SK-N-SH treated with all-trans-retinoic acid at 6 μM for 48 hours (cell line): ENCODE results near the gene ASIC3.
A peak's percentile ranks its signal among the peaks of the same experiment; 100 is the strongest.
"Not testable (repeated sequence)": the region's sequence is repeated elsewhere in the genome, so short reads cannot be mapped to it uniquely, and the experiment has no call there.

ENCODE experiments used
- ATAC-seq: fragments of 200-7000 bp; cut with Tn5 transposase; 3 replicates; pipeline ENCODE4 v1.9.1; 2020; ENCODE audit warnings: mild to moderate bottlenecking, moderate library complexity
- BACH2 ChIP-seq: fragments of 250-450 bp; sonication (Bioruptor Pico); IDR thresholded peaks from 2 replicates; pipeline ENCODE4 v1.9.0; 2021; ENCODE audit warnings: mild to moderate bottlenecking, borderline replicate concordance
- CREB5 ChIP-seq: fragments of 250-450 bp; sonication (Bioruptor Pico); IDR thresholded peaks from 2 replicates; pipeline ENCODE4 v1.5.1; 2020; ENCODE audit warnings: low read depth, mild to moderate bottlenecking, moderate library complexity
- CSDC2 ChIP-seq: fragments of 250-450 bp; sonication (Bioruptor Pico); IDR thresholded peaks from 2 replicates; pipeline ENCODE4 v1.5.0; 2020; ENCODE audit warnings: mild to moderate bottlenecking, moderate library complexity
- CSRNP3 ChIP-seq: fragments of 250-450 bp; sonication (Bioruptor Pico); IDR thresholded peaks from 2 replicates; pipeline ENCODE4 v1.5.1; 2021; ENCODE audit warnings: mild to moderate bottlenecking, moderate library complexity
- ESRRG ChIP-seq: fragments of 250-450 bp; sonication (Bioruptor Pico); IDR thresholded peaks from 2 replicates; pipeline ENCODE4 v1.6.1; 2021; ENCODE audit warnings: mild to moderate bottlenecking
- GLIS3 ChIP-seq: fragments of 250-450 bp; sonication (Bioruptor Pico); IDR thresholded peaks from 2 replicates; pipeline ENCODE4 v1.5.0; 2020; ENCODE audit warnings: mild to moderate bottlenecking, moderate library complexity
- ISL1 ChIP-seq: fragments of 250-450 bp; sonication (Bioruptor Pico); IDR thresholded peaks from 2 replicates; pipeline ENCODE4 v2.1.2; 2022; ENCODE audit warnings: mild to moderate bottlenecking, moderate library complexity
- OSR1 ChIP-seq: fragments of 250-450 bp; sonication (Bioruptor Pico); IDR thresholded peaks from 2 replicates; pipeline ENCODE4 v1.8.0; 2022; ENCODE audit warnings: moderate library complexity, mild to moderate bottlenecking, inconsistent platforms
- PATZ1 ChIP-seq: fragments of 250-450 bp; sonication (Bioruptor Pico); IDR thresholded peaks from 2 replicates; pipeline ENCODE4 v1.8.0; 2020; ENCODE audit warnings: mild to moderate bottlenecking, moderate library complexity, borderline replicate concordance
- POU6F1 ChIP-seq: fragments of 250-450 bp; sonication (Bioruptor Pico); IDR thresholded peaks from 2 replicates; pipeline ENCODE4 v1.8.0; 2021; ENCODE audit warnings: low read depth, mild to moderate bottlenecking, moderate library complexity, borderline replicate concordance
- PPARA ChIP-seq: fragments of 250-450 bp; sonication (Bioruptor Pico); IDR thresholded peaks from 2 replicates; pipeline ENCODE4 v1.5.0; 2020; ENCODE audit warnings: mild to moderate bottlenecking, borderline replicate concordance
- RARB ChIP-seq: fragments of 250-450 bp; sonication (Bioruptor Pico); IDR thresholded peaks from 2 replicates; pipeline ENCODE4 v1.8.0; 2021; ENCODE audit warnings: mild to moderate bottlenecking, moderate library complexity
- SNAI2 ChIP-seq: fragments of 250-450 bp; sonication (Bioruptor Pico); IDR thresholded peaks from 2 replicates; pipeline ENCODE4 v1.5.0; 2020; ENCODE audit warnings: mild to moderate bottlenecking, moderate library complexity
- TCF4 ChIP-seq: fragments of 250-450 bp; sonication (Bioruptor Pico); IDR thresholded peaks from 2 replicates; pipeline ENCODE4 v1.8.0; 2021; ENCODE audit warnings: mild to moderate bottlenecking, moderate library complexity, borderline replicate concordance
- TOX ChIP-seq: fragments of 250-450 bp; sonication (Bioruptor Pico); IDR thresholded peaks from 2 replicates; pipeline ENCODE4 v1.8.0; 2021; ENCODE audit warnings: mild to moderate bottlenecking, moderate library complexity, borderline replicate concordance
- ZC3H10 ChIP-seq: fragments of 250-450 bp; sonication (Bioruptor Pico); IDR thresholded peaks from 2 replicates; pipeline ENCODE4 v1.5.1; 2021; ENCODE audit warnings: mild to moderate bottlenecking, moderate library complexity
- ZFP3 ChIP-seq: fragments of 250-450 bp; sonication (Bioruptor Pico); IDR thresholded peaks from 2 replicates; pipeline ENCODE4 v1.5.0; 2020; ENCODE audit warnings: mild to moderate bottlenecking, moderate library complexity
- ZFP30 ChIP-seq: fragments of 450-650 bp; formaldehyde crosslinking; IDR thresholded peaks from 2 replicates; pipeline ENCODE4 v1.5.0; 2022; ENCODE audit warnings: mild to moderate bottlenecking, moderate library complexity
- ZNF565 ChIP-seq: fragments of 450-650 bp; formaldehyde crosslinking; conservative IDR thresholded peaks from 2 replicates; pipeline ENCODE4 v1.5.0; 2020; ENCODE audit warnings: low read depth, mild to moderate bottlenecking, moderate library complexity
- ZNF70 ChIP-seq: fragments of 450-650 bp; formaldehyde crosslinking; IDR thresholded peaks from 2 replicates; pipeline ENCODE4 v1.5.0; 2020; ENCODE audit warnings: mild to moderate bottlenecking, moderate library complexity
- ZNF8 ChIP-seq: fragments of 450-650 bp; formaldehyde crosslinking; IDR thresholded peaks from 2 replicates; pipeline ENCODE4 v1.5.0; 2020; ENCODE audit warnings: mild to moderate bottlenecking, moderate library complexity

The ASIC3 gene

GRCh38 chr7:151038951-151039849, 9.1 kb upstream of the ASIC3 start (continued):
- 0 out of 2 replicates have a peak, but pooled peaks have one; percentile 18 for TF ChIP-seq PATZ1 (CRISPR knock-in tag)
- TF ChIP-seq ZNF70 (CRISPR knock-in tag) = 0 out of 2 replicates have a peak, but pooled peaks have one; percentile 6
- TF ChIP-seq ZC3H10 (CRISPR knock-in tag) = no peak
- TF ChIP-seq PPARA = no peak

- TF ChIP-seq ZFP30 (CRISPR knock-in tag) (no peak), CSRNP3 (CRISPR knock-in tag) (no peak), ZFP3 (CRISPR knock-in tag) (no peak), GLIS3 (no peak)
- ATAC-seq = peak; percentile 19
Observed at GRCh38 chr7:151039850-151040548, 8.3 kb upstream of the ASIC3 start.

GRCh38 chr7:151040616-151041375, 7.5 kb upstream of the ASIC3 start:
- ATAC-seq = no peak
- TF ChIP-seq CSRNP3 (CRISPR knock-in tag) = no peak

- not testable (repeated sequence) for ATAC-seq
Observed at GRCh38 chr7:151043449-151043848, 4.9 kb upstream of the ASIC3 start.

GRCh38 chr7:151043959-151044358, 4.4 kb upstream of the ASIC3 start:
- ATAC-seq = no peak
- TF ChIP-seq CSDC2 (CRISPR knock-in tag) (no peak), ESRRG (CRISPR knock-in tag) (no peak), GLIS3 (no peak), SNAI2 (CRISPR knock-in tag) (no peak), ZNF8 (CRISPR knock-in tag) (no peak), ZFP3 (CRISPR knock-in tag) (no peak), PATZ1 (CRISPR knock-in tag) (no peak), TCF4 (no peak), PPARA (no peak), ISL1 (no peak), CREB5 (no peak), ZFP30 (CRISPR knock-in tag) (no peak), ZC3H10 (CRISPR knock-in tag) (no peak), BACH2 (no peak), RARB (CRISPR knock-in tag) (no peak), TOX (CRISPR knock-in tag) (no peak), POU6F1 (CRISPR knock-in tag) (no peak), OSR1 (CRISPR knock-in tag) (no peak), ZNF565 (CRISPR knock-in tag) (no peak)
